Subcutaneous adipose tissue (tissue), 4 donors: ENCODE data around the gene SH3RF1. TPM values are rescaled to one million over a fixed set of nuclear protein-coding genes. Genes with fewer than 3 reads are reported as not detected.

Source experiments
- total RNA-seq, 4 donors: library from RNA; depleted of rRNA; stranded (reverse); fragments of >200 nt; gene quantifications; one replicate each; pipeline ENCODE4 v1.1.0, GENCODE V29; 2016
- TF ChIP-seq, protein P1 (sequence below): fragments of 450-650 bp; IDR thresholded peaks from one replicate; pipeline ENCODE4 v1.5.1; 2016; ENCODE audit warnings: low read depth, mild to moderate bottlenecking, control low read depth, antibody characterized with exemption, moderate library complexity

Gene SH3RF1
- total RNA-seq, 4 donors from 2014 or later, result 12.9 to 36.9 (median 20.8) TPM

GRCh38 chr4:169120624-169121023 lies 150.1 kb downstream of the SH3RF1 start:
- TF ChIP-seq, protein P1, sequence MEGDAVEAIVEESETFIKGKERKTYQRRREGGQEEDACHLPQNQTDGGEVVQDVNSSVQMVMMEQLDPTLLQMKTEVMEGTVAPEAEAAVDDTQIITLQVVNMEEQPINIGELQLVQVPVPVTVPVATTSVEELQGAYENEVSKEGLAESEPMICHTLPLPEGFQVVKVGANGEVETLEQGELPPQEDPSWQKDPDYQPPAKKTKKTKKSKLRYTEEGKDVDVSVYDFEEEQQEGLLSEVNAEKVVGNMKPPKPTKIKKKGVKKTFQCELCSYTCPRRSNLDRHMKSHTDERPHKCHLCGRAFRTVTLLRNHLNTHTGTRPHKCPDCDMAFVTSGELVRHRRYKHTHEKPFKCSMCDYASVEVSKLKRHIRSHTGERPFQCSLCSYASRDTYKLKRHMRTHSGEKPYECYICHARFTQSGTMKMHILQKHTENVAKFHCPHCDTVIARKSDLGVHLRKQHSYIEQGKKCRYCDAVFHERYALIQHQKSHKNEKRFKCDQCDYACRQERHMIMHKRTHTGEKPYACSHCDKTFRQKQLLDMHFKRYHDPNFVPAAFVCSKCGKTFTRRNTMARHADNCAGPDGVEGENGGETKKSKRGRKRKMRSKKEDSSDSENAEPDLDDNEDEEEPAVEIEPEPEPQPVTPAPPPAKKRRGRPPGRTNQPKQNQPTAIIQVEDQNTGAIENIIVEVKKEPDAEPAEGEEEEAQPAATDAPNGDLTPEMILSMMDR, result no peak

DNA sequence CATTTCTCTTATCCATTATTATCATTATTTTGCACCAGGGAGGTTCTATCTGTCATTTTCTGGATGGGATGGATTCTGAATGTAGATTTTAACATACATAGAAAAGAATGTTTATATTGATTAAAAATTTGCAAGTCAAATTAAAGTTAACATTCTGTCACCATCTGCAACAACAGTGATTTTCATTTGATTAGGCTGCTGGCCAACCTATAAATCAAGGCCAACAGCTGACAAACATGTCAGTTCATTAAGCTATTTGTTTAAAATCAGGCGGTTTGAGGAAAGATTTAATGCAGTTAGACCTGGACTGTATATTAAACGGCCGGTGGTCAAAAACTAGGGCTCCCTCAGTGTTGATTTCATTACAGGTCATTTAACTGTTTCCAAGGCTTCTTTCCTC lies 151.2 kb downstream of the SH3RF1 start:
- TF ChIP-seq, protein P1, result no peak

- TF ChIP-seq, protein P1, result no peak
Observed at GRCh38 chr4:169117591-169118081, 153.1 kb downstream of the SH3RF1 start.

- TF ChIP-seq, protein P1, result no peak
Observed at GRCh38 chr4:169116270-169116901, 154.4 kb downstream of the SH3RF1 start.

- TF ChIP-seq, protein P1, result no peak
Observed at GRCh38 chr4:169115897-169116254, 154.9 kb downstream of the SH3RF1 start.

GRCh38 chr4:169115144-169115896 lies 155.4 kb downstream of the SH3RF1 start:
- TF ChIP-seq, protein P1, result no peak

DNA sequence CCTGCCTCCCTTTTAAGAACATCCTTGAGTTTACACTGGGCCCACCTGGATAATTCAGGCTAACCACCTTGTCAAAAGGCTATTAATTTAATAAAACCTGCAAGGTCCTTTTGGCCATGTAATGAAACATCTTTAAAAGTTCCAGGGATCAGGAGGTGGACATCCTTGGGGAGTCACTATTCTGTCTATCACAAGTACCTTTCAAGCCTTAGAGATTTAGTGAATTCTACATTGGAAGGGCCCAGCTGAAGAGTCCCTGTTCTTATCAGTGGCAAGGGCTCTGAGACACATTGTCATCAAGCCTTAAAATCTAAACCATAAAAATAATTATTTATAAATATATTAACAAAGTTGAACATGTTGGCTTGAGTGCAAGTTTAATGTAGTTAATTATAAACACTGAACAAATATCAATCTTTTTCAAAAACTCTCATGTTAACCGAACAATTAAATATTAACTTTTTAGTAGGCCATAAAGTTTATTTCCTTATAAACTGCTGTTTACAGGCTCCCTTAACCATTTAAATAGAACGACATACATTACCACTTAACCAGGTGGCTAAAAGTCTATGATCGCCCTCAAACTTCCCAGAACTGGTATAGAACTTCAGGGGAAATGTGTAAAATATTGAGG lies 156.3 kb downstream of the SH3RF1 start:
- TF ChIP-seq, protein P1, result no peak
